Fibroblast of lung (primary cell): ENCODE measurements around the gene RIOK1.

Experiments used
- EZH2 ChIP-seq: IDR thresholded peaks from 2 replicates; pipeline ENCODE4 v1.5.1; 2012; ENCODE audit warnings: low read length, control low read depth, mild to moderate bottlenecking; ENCODE audit errors: missing control alignments
- TF ChIP-seq, protein P1 (sequence below), 2 donors: IDR thresholded peaks in 1 of 2; conservative IDR thresholded peaks in 1 of 2; 1 replicate in 1 of 2; 2 replicates in 1 of 2; pipeline ENCODE4 v1.5.1; 2011 to 2012; ENCODE audit warnings: low read length in 2 of 2, control low read depth in 1 of 2, inconsistent platforms in 1 of 2, low read depth in 1 of 2, mild to moderate bottlenecking in 1 of 2

DNA sequence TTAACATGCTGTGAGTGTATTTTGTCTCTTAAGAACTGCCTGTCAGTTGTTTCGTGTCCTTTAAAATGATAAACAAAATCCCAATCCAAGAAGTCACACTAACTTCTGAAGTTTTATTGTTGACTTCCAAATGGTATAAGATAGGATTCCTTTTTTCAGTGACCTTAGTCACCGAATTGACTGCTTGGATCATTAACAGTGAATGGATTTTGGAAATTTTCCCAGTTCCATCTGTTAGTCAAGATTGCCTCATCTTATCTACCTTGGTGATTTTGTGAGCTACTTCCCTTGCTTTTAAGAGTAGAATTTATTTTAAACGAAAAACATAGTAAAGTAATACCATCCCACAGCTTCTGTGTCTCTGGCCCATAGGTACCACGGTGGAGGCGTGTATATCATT is 14.9 kb downstream of the RIOK1 start:
- TF ChIP-seq, protein P1, sequence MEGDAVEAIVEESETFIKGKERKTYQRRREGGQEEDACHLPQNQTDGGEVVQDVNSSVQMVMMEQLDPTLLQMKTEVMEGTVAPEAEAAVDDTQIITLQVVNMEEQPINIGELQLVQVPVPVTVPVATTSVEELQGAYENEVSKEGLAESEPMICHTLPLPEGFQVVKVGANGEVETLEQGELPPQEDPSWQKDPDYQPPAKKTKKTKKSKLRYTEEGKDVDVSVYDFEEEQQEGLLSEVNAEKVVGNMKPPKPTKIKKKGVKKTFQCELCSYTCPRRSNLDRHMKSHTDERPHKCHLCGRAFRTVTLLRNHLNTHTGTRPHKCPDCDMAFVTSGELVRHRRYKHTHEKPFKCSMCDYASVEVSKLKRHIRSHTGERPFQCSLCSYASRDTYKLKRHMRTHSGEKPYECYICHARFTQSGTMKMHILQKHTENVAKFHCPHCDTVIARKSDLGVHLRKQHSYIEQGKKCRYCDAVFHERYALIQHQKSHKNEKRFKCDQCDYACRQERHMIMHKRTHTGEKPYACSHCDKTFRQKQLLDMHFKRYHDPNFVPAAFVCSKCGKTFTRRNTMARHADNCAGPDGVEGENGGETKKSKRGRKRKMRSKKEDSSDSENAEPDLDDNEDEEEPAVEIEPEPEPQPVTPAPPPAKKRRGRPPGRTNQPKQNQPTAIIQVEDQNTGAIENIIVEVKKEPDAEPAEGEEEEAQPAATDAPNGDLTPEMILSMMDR (conservative IDR thresholded peaks at IDR 0.05 in 1 of 2, IDR thresholded peaks at IDR 0.05 in 1 of 2; ENCODE audit: low read depth in 1 of 2, low read length in 2 of 2): no peak
- TF ChIP-seq EZH2: no peak
